ENCODE results near the gene C7orf57. TPM values are rescaled to one million over a fixed set of nuclear protein-coding genes. Genes with fewer than 3 reads are reported as not detected.

C7orf57 gene
- total RNA-seq, 1 donor from 2014 or later: 0.53 TPM

- H3K4me3 ChIP-seq (ENCODE audit: low read depth, low read length): no peak overlapping the region
- DNase-seq (ENCODE audit: low read depth) (no peak), FAIRE-seq (peak; percentile 7)
- TF ChIP-seq CTCF (IDR thresholded peaks at IDR 0.05; ENCODE audit: insufficient read depth, low read length, severe bottlenecking): no peak
- H3K27me3 ChIP-seq (ENCODE audit: control insufficient read depth, insufficient read depth, low read length): no peaks in the 10 kb centered on the region
- no peaks in the 10 kb centered on the region for H3K36me3 ChIP-seq (ENCODE audit: control insufficient read depth, insufficient read depth, low read length)
These were observed 28.5 kb upstream of the C7orf57 start for GRCh38 chr7:48006866-48007265.

GRCh38 chr7:48009257-48009656 lies 26.1 kb upstream of the C7orf57 start:
- Histone ChIP-seq H3K36me3 (ENCODE audit: control insufficient read depth, insufficient read depth, low read length) (no peaks in the 10 kb centered on the region), H3K4me3 (ENCODE audit: low read depth, low read length) (no peak overlapping the region), H3K27me3 (ENCODE audit: control insufficient read depth, insufficient read depth, low read length) (no peaks in the 10 kb centered on the region)
- FAIRE-seq (no peak), DNase-seq (ENCODE audit: low read depth) (no peak)
- TF ChIP-seq CTCF (IDR thresholded peaks at IDR 0.05; ENCODE audit: insufficient read depth, low read length, severe bottlenecking): no peak

DNA sequence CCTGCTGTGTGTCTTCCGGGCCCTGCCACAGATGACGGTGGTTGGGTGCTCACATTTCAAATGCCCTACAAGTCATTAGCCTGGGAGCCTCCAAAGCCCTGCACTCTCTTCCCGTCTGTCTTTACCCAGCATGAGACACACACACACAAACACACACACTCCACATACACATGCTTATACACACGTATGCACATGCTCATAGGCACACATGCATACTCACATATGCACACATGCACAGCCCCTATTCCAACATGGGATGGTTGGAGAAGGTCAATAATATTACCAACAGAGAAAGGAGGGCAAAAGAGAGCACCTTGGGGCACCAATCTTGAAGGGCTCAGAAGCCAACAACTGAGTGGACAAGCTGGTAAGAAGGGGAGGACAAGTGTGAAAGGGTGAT lies 25.4 kb upstream of the C7orf57 start:
- DNase-seq (ENCODE audit: low read depth) (no peak), FAIRE-seq (peak; percentile 23)
- no peaks in the 10 kb centered on the region for H3K27me3 ChIP-seq (ENCODE audit: control insufficient read depth, insufficient read depth, low read length)
- no peaks in the 10 kb centered on the region for H3K36me3 ChIP-seq (ENCODE audit: control insufficient read depth, insufficient read depth, low read length)
- H3K4me3 ChIP-seq (ENCODE audit: low read depth, low read length): no peak overlapping the region
- TF ChIP-seq CTCF (IDR thresholded peaks at IDR 0.05; ENCODE audit: insufficient read depth, low read length, severe bottlenecking): no peak

GRCh38 chr7:48011323-48011722 lies 24.0 kb upstream of the C7orf57 start:
- Histone ChIP-seq H3K36me3 (ENCODE audit: control insufficient read depth, insufficient read depth, low read length) (no peaks in the 10 kb centered on the region), H3K27me3 (ENCODE audit: control insufficient read depth, insufficient read depth, low read length) (no peaks in the 10 kb centered on the region), H3K4me3 (ENCODE audit: low read depth, low read length) (no peak overlapping the region)
- no peak for FAIRE-seq
- TF ChIP-seq CTCF (IDR thresholded peaks at IDR 0.05; ENCODE audit: insufficient read depth, low read length, severe bottlenecking): no peak
- no peak for DNase-seq (ENCODE audit: low read depth)

DNA sequence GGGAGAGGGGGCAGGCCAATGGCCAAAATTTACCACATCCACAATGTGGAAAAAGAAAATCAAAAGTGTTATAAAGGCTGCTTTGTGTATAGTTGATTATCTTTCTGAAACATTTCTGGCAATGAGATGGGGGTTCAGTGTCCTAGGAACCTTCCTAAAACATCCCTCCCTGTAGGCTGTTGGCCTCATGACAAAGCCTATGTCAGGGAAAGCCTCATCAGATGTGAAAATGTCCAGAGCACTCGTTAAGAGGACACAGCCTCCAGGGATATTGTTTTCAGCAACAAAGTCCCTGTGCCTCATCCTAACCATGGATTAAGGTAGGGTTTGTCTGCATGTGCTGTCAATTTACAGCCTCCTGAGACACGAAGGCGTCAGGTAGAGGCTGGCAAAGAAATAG lies 23.4 kb upstream of the C7orf57 start:
- no peaks in the 10 kb centered on the region for H3K36me3 ChIP-seq (ENCODE audit: control insufficient read depth, insufficient read depth, low read length)
- H3K4me3 ChIP-seq (ENCODE audit: low read depth, low read length): no peak overlapping the region
- H3K27me3 ChIP-seq (ENCODE audit: control insufficient read depth, insufficient read depth, low read length): no peaks in the 10 kb centered on the region
- no peak for DNase-seq (ENCODE audit: low read depth)
- FAIRE-seq: no peak
- no peak for TF ChIP-seq CTCF (IDR thresholded peaks at IDR 0.05; ENCODE audit: insufficient read depth, low read length, severe bottlenecking)

DNA sequence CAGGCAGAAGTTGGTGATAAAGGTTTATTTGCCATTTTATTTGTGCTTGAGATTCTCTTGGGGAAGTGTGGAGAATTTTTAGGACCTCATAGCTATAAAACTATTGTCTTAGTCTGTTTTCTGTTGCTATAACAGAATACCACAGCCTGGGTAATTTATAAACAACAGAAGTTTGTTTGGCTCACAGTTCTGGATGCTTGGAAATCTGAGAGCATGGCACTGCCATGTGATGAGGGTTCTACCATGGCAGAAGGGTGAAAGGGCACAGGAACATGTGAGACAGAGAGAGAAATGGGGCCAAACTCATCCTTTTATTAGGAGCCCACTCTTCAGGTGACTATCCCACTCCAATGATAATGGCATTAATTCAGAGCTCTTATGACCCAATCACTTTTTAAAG lies 18.7 kb upstream of the C7orf57 start:
- no peak for TF ChIP-seq CTCF (IDR thresholded peaks at IDR 0.05; ENCODE audit: insufficient read depth, low read length, severe bottlenecking)
- no peak overlapping the region for H3K4me3 ChIP-seq (ENCODE audit: low read depth, low read length)
- H3K27me3 ChIP-seq (ENCODE audit: control insufficient read depth, insufficient read depth, low read length): no peaks in the 10 kb centered on the region
- FAIRE-seq: no peak
- H3K36me3 ChIP-seq (ENCODE audit: control insufficient read depth, insufficient read depth, low read length): no peaks in the 10 kb centered on the region
- no peak for DNase-seq (ENCODE audit: low read depth)

Data from bronchial epithelial cell (primary cell).